Activated T-cell treated with anti-CD3 and anti-CD28 coated beads, Interleukin-2, amount 50 U/mL, for 72 hours (primary cell): Measurements from ENCODE around the gene MAML3. TPM values are rescaled to one million over a fixed set of nuclear protein-coding genes. Genes with fewer than 3 reads are reported as not detected.

Experiments
- ATAC-seq, 2 donors: fragments of 150-1000 bp; cut with Tn5 transposase; replicated peaks in 1 of 2; 2 replicates each; pipeline ENCODE4 v1.10.0; 2021; ENCODE audit warnings: moderate library complexity in 2 of 2, mild to moderate bottlenecking in 1 of 2
- DNase-seq, 2 donors: peaks; one replicate each; pipeline ENCODE4 v3.0.0; 2021 to 2022; ENCODE audit warnings: mixed read lengths in 1 of 2
- H3K27ac Mint-ChIP-seq: one replicate; pipeline ENCODE4 v1.8.0; 2022; ENCODE audit warnings: mild to moderate bottlenecking, moderate library complexity, mixed read lengths
- H3K27me3 Mint-ChIP-seq: one replicate; pipeline ENCODE4 v1.8.0; 2022; ENCODE audit warnings: low read depth, mixed read lengths
- H3K36me3 Mint-ChIP-seq, 2 donors: one replicate each; pipeline ENCODE4 v1.8.0; 2022; ENCODE audit warnings: mixed read lengths in 2 of 2, mild to moderate bottlenecking in 1 of 2; ENCODE audit not compliant: insufficient read depth in 2 of 2
- H3K4me1 Mint-ChIP-seq: one replicate; pipeline ENCODE4 v1.8.0; 2022; ENCODE audit warnings: low read depth, mixed read lengths
- H3K4me3 Mint-ChIP-seq, 2 donors: one replicate each; pipeline ENCODE4 v1.8.0; 2022; ENCODE audit warnings: mild to moderate bottlenecking in 2 of 2, mixed read lengths in 2 of 2, moderate library complexity in 2 of 2
- H3K9me3 Mint-ChIP-seq, 2 donors: one replicate each; pipeline ENCODE4 v1.8.0; 2022; ENCODE audit warnings: mixed read lengths in 2 of 2
- total RNA-seq, 2 donors: library from RNA; stranded (reverse); gene quantifications; one replicate each; pipeline ENCODE4 v1.2.3, GENCODE V29; 2022

Gene MAML3
- total RNA-seq, 2 donors from 2014 or later = 5.3 to 5.5 TPM

DNA sequence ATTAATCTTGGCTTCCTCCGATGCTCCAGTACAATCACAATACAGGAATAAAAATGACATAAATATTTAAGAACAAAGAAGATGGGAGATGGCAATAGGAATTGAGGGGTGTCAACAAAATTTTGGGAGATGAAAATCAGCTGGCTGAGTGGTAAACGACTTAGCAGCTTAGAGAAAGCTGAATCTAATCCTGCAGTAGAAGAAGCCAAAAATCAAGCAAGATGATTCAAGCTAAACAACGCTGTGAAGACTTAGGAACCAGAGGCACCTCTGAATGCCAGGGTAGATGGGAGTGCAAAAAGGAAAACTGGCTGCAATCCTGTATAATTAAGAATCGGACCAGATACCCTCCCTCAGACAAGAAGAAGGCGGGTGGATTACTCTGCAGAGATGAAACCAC, 273.1 kb downstream of the MAML3 start:
- Mint-ChIP-seq H3K9me3 (peaks cover 4 to 8% of the 10 kb centered on the region in 2 donors), H3K4me3 (no peak overlapping the region), H3K27me3 (no peaks in the 10 kb centered on the region), H3K27ac (no peak overlapping the region), H3K4me1 (peaks cover 11% of the 10 kb centered on the region), H3K36me3 (peaks cover 4 to 6% of the 10 kb centered on the region in 2 donors)
- no peak for ATAC-seq
- no peak for DNase-seq

DNA sequence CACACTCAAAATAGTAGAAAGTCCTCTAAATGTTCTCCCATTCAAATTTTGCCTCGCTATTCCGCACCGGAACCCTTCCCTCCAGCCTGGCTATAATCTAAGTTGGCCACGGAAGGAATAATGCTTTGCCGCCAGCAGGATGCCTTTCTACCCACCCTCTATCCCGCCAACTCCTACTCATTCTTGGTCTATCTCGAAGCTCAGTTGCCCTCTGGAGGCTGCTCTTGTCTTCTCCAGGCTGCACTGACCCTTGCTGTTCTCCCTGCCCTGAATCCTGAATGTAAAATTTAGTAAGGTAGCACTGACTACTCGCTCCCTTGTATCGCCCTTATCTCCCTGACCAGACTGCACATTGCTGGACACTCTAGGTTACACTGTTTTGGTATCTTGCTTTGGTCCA, 275.9 kb downstream of the MAML3 start:
- ATAC-seq = no peak
- H3K9me3 Mint-ChIP-seq = peaks cover 2 to 3% of the 10 kb centered on the region in 2 donors
- H3K27me3 Mint-ChIP-seq = no peaks in the 10 kb centered on the region
- H3K27ac Mint-ChIP-seq = no peak overlapping the region
- H3K36me3 Mint-ChIP-seq = peaks cover 4 to 5% of the 10 kb centered on the region in 2 donors
- no peak overlapping the region for H3K4me3 Mint-ChIP-seq
- no peak for DNase-seq
- H3K4me1 Mint-ChIP-seq = peaks cover 16% of the 10 kb centered on the region

DNA sequence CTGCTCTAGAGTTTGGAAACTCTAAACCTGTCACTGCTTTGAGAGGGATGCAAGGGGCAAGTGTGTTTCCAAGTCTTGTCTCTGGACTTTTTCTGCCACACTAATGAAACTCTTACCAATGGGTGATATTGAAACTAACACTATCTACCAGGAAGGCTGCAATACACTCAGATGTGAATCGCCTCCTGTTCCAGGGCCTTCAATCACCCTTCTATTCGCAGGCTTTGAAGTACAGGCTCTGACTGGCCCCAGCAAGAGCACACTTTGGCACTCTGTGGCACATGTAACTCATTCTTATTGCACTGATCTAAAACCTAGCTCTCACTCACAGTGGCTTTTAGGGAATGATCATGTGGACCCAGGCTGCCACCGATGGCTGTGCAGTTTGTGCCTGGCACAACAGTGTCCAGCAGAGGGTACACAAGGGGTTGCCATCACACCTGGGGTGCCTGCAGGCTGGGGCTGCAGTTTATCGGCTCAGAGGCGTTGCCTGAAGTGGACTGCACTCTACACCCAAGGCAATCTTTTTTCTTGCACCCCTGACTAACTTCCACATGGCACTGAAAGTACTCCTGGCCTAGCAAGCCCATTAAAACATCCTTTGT, 277.5 kb downstream of the MAML3 start:
- no peak overlapping the region for H3K27ac Mint-ChIP-seq
- peaks cover 0 to 1% of the 10 kb centered on the region in 2 donors for H3K9me3 Mint-ChIP-seq
- H3K4me1 Mint-ChIP-seq = peaks cover 24% of the 10 kb centered on the region
- no peak overlapping the region for H3K4me3 Mint-ChIP-seq
- ATAC-seq (peak; percentile 48 to 59), DNase-seq (no peak)
- peaks cover 2 to 4% of the 10 kb centered on the region in 2 donors for H3K36me3 Mint-ChIP-seq
- no peaks in the 10 kb centered on the region for H3K27me3 Mint-ChIP-seq

DNA sequence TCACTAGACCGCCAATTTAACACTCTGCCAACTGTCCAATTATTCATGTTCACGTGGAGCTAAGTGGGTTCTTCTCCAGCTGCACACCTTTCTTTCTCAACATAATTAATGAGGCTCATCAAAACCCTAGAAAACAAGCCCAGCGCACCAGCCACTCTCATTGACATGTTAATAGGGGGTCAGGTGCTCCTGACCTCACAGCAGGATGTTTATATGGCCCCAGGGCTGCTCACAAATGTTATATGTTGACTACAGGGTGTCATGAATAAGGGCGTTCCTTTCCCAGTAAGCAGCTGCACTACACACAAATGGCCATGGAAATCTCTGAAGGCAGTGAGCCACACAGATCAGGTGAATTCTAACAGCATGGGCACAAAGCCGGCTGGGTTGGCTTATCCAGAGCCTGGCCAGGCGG, 278.6 kb downstream of the MAML3 start:
- no peaks in the 10 kb centered on the region for H3K27me3 Mint-ChIP-seq
- ATAC-seq (no peak), DNase-seq (no peak)
- H3K27ac Mint-ChIP-seq = no peak overlapping the region
- peaks cover 24% of the 10 kb centered on the region for H3K4me1 Mint-ChIP-seq
- peaks cover 0 to 1% of the 10 kb centered on the region in 2 donors for H3K9me3 Mint-ChIP-seq
- peaks cover 2 to 4% of the 10 kb centered on the region in 2 donors for H3K36me3 Mint-ChIP-seq
- H3K4me3 Mint-ChIP-seq = no peak overlapping the region

DNA sequence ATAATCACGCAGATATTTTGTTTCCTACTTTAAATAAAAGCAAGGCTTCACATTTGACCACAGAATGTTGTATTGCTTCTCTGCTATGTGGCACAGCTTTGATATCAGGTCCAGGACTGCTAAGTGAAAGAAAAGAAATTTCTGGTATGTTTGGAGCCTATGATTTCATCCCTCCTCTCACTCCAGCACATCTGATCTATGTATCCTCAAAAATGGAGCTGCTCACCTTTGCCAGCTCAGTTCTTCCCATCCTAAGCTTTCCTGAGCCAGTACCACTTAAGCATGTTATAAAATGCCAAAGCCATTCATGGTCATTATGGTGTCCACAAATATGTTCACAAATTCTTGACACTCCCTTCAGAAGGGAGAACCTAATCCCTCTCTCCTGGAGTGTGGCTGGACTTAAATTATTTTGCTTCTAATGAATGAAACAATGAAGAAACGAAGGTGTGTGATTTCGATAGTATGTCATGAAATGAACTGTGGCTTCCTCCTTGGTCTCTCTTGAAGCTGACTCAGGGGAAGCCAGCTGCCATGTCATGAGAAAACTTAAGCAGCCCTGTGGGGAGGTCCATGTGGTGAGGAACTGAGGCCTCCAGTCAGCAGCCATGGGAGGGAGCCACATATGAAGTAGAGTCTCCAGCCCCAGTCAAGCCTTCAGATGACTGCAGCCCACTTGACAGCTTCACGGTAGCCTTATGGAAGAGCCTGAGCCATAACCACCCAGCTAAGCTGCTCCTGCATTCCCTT, 280.7 kb downstream of the MAML3 start:
- peaks cover 2 to 4% of the 10 kb centered on the region in 2 donors for H3K36me3 Mint-ChIP-seq

DNA sequence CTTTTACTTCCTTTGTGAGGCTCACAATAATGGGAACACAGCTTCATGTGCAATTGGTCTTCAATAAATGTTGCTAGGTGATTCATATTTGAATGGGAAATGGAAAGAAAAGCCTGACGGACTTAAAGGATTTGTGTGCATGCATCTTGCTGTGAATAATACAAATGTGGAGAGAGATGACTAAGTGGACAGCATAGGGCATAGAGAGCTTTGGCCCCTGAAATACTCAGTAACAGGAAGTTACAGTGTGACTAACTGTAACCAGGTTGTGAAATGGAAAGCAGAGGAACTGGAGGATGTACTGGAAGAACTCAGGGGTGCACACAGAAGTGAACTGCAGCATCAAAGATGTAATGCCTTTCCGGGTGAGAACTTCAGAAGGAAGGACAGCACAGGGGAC, 281.7 kb downstream of the MAML3 start:
- peaks cover 2 to 3% of the 10 kb centered on the region in 2 donors for H3K36me3 Mint-ChIP-seq
- peak overlapping the region; percentile 39 to 46 for H3K4me3 Mint-ChIP-seq
- peak; percentile 87 to 88 for ATAC-seq
- H3K27me3 Mint-ChIP-seq = no peaks in the 10 kb centered on the region
- peaks cover 21% of the 10 kb centered on the region for H3K4me1 Mint-ChIP-seq
- peaks cover 0 to 1% of the 10 kb centered on the region in 2 donors for H3K9me3 Mint-ChIP-seq
- DNase-seq = no peak
- peak overlapping the region; percentile 25 for H3K27ac Mint-ChIP-seq

More for the DNA sequence above, 280.7 kb downstream of the MAML3 start:
- peaks cover 0 to 1% of the 10 kb centered on the region in 2 donors for H3K9me3 Mint-ChIP-seq
- H3K4me3 Mint-ChIP-seq = no peak overlapping the region
- ATAC-seq = peak; percentile 48 to 71
- no peak overlapping the region for H3K27ac Mint-ChIP-seq
- H3K4me1 Mint-ChIP-seq = peaks cover 21% of the 10 kb centered on the region
- peak in 1 of 2 donors; percentile 10 for DNase-seq
- H3K27me3 Mint-ChIP-seq = no peaks in the 10 kb centered on the region

DNA sequence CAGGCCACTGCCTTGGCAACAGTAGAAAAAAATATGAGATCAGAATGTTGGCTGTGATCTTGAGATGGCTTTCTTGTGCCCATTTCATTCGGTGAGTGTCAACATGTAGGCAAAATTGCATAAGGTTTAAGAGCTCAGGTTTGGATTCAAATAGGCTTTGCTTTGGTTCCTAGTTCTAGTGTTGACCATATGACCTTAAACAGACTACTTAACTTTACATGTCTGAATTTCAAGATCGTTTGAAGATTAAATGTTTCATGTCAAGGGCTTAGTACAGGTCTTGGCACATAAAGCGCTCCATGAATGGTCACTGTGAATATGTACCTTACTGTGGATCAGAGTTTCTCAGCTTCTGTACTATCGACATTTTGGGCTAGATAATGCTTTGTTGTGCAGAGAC, 284.2 kb downstream of the MAML3 start:
- DNase-seq = no peak
- ATAC-seq = no peak
- H3K9me3 Mint-ChIP-seq = peaks cover 0 to 1% of the 10 kb centered on the region in 2 donors
- H3K36me3 Mint-ChIP-seq = peaks cover 2 to 3% of the 10 kb centered on the region in 2 donors
- no peak overlapping the region for H3K4me3 Mint-ChIP-seq
- H3K27me3 Mint-ChIP-seq = no peaks in the 10 kb centered on the region
- no peak overlapping the region for H3K27ac Mint-ChIP-seq
- H3K4me1 Mint-ChIP-seq = peaks cover 14% of the 10 kb centered on the region

DNA sequence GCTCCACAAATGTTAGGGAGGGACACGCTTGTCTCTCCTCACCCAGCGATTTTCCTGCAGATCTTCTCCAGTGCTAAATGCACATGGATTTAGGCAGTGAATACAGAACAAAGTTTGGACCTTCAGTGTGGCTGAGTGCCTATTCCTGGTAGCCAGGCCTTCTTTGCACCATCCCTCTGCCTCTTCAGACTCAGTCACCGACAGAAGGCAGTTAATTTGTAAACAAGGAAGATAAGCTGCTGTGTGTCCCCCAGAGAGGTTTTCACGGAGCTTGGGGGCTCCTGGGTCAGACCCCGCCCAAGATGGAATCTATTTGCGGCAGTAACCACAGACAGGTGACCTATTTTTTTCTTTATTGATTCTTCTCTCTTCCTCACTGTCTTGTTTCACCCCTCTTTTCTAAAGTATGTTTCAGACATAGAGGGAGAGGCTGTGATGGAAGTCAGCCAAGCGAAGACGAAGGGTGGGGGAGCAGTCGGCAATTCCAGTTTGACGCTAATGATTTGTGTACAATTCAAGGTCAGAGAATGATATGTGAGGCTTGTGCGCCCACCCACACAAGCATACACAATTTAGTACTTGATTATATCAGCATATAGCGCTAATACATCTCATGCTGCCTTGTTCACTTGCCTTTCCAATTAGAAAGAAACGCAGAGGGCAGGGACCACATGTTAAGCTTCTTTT, 287.6 kb downstream of the MAML3 start:
- H3K27ac Mint-ChIP-seq = no peak overlapping the region
- no peaks in the 10 kb centered on the region for H3K36me3 Mint-ChIP-seq
- no peak overlapping the region for H3K4me3 Mint-ChIP-seq
- H3K4me1 Mint-ChIP-seq = no peaks in the 10 kb centered on the region
- ATAC-seq (no peak), DNase-seq (no peak)
- H3K27me3 Mint-ChIP-seq = peaks cover 7% of the 10 kb centered on the region
- H3K9me3 Mint-ChIP-seq = no peaks in the 10 kb centered on the region

DNA sequence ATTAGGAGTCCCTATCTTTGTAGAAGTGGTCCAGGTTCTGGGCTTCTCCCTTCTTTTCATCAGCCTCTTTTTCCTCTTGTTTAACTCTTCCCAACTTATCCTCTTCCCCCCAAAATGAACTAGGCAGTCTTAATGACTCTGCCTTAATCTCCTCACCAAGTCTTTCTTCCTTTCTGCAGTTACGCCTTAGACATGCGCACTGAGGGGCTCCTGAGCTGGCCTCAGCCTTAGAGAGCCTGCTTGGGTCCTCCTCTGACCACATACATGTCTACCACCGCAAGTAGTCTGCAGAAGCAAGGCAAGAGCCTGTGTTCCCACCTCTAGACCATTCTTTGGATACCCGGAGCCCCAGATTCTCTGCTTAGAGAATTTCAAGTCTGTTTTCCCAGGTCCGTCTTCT, 288.4 kb downstream of the MAML3 start:
- Mint-ChIP-seq H3K9me3 (no peaks in the 10 kb centered on the region), H3K4me3 (no peak overlapping the region), H3K4me1 (peaks cover 1% of the 10 kb centered on the region), H3K27ac (no peak overlapping the region), H3K27me3 (peaks cover 16% of the 10 kb centered on the region), H3K36me3 (no peaks in the 10 kb centered on the region)
- ATAC-seq (no peak), DNase-seq (no peak)

DNA sequence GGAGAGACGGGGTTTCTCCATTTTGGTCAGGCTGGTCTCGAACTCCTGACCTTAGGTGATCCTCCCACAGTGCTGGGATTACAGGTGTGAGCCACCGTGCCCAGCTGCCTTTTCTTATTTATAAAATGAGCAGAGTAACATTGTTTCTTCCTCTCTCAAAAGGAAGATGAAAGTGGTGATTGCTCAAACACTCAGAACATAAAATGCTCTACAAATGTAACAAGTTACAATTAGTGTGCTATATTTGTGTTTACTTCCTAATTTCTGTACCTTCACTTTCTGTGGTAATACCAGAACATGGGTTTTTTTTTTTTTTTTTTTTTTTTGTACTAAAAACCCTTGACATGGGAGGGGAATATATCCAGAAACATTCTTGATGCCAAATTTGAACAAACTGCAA, 290.5 kb downstream of the MAML3 start:
- H3K4me3 Mint-ChIP-seq = no peak overlapping the region
- H3K36me3 Mint-ChIP-seq = no peaks in the 10 kb centered on the region
- H3K27ac Mint-ChIP-seq = no peak overlapping the region
- H3K4me1 Mint-ChIP-seq = peaks cover 18% of the 10 kb centered on the region
- peaks cover 19% of the 10 kb centered on the region for H3K27me3 Mint-ChIP-seq
- DNase-seq = no peak
- H3K9me3 Mint-ChIP-seq = no peaks in the 10 kb centered on the region
- no peak for ATAC-seq

DNA sequence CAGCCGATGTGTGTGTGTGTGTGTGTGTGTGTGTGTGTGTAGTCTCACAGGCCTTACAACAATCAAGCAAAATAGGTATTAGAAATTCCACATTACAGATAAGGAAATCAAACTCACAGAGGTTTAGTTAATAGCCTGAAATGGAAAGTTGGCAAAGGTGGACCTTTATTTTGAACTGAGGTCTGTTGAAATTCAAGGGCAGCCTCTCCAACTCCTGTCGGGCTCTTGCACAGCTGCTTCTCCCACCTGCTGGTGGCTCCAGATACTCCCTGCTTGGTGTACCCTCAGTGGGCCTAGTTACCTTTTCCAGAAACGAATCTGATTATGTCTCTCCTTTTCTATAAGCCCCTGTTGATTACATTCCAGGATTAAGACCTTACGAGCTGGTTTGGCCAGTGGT, 292.5 kb downstream of the MAML3 start:
- peaks cover 39% of the 10 kb centered on the region for H3K4me1 Mint-ChIP-seq
- DNase-seq (no peak), ATAC-seq (no peak)
- no peaks in the 10 kb centered on the region for H3K36me3 Mint-ChIP-seq
- peaks cover 37% of the 10 kb centered on the region for H3K27me3 Mint-ChIP-seq
- no peak overlapping the region for H3K4me3 Mint-ChIP-seq
- H3K27ac Mint-ChIP-seq = no peak overlapping the region
- H3K9me3 Mint-ChIP-seq = no peaks in the 10 kb centered on the region

DNA sequence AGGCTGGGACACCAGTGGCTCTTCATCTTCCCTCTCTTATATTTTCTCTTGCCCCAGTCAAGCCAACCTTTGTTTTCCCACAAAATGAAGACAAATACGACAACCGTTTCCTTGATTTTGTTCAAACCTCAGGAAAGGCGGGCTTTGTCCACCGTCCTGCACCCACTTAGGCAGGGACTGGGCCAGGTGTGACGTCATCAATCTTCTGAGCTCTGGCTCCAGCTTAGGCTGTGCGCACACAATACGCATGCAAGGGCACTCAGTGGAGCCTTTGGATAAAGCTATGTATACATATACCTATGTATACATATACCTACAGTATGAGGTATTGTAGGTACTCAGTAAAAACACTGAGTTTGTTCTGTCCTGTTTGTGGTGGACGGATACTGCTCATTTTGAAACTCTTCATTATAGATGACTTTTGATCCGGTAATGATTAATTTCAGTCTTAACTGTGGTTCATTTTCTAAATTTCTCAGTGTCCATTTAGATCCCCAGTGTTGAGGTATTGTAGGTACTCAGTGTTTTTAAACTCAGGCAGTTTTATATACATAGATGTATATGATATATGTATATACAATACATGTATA, 293.5 kb downstream of the MAML3 start:
- Mint-ChIP-seq H3K4me1 (peaks cover 46% of the 10 kb centered on the region), H3K27me3 (peaks cover 47% of the 10 kb centered on the region), H3K27ac (no peak overlapping the region), H3K4me3 (peak overlapping the region; percentile 36 to 42), H3K36me3 (no peaks in the 10 kb centered on the region), H3K9me3 (no peaks in the 10 kb centered on the region)
- ATAC-seq (peak in 1 of 2 donors; percentile 18), DNase-seq (no peak)

DNA sequence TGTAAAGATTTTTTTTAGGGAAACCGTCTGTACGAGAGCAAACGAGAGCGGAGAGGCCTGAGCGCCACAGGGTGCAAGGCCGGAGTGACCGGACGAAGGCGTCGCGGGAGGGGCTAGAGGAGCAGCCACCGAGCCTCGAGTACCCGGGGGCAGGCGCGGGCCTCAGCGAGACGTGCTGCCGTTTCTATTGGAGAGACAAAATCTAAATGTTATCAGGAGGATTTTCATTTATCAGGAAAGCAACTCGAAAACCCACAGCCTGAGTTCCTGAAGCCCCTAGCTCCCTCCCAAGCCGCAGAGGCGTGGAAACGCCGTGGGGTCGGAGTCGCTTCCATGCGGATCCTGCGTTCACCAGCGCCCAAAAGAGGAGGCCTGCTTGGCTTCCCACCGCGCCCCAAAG, 294.1 kb downstream of the MAML3 start:
- ATAC-seq = no peak

More for the DNA sequence above, 294.1 kb downstream of the MAML3 start:
- no peak overlapping the region for H3K27ac Mint-ChIP-seq
- H3K36me3 Mint-ChIP-seq = no peaks in the 10 kb centered on the region
- no peak for DNase-seq
- H3K4me1 Mint-ChIP-seq = peaks cover 46% of the 10 kb centered on the region
- no peaks in the 10 kb centered on the region for H3K9me3 Mint-ChIP-seq
- peaks cover 53% of the 10 kb centered on the region for H3K27me3 Mint-ChIP-seq
- H3K4me3 Mint-ChIP-seq = no peak overlapping the region
